Measurements from ENCODE around the gene TRIP12. TPM values are rescaled to one million over a fixed set of nuclear protein-coding genes. Genes with fewer than 3 reads are reported as not detected.

TRIP12 gene
- polyA plus RNA-seq, 1 of the 3 experiments (the other 2 are of a cell fraction), result 30.3 TPM

- Histone ChIP-seq H2AFZ (ENCODE audit: low read depth) (no peak overlapping the region), H3K4me3 (ENCODE audit: low read depth in 2 of 2, low read length in 1 of 2) (no peak overlapping the region), H3K4me1 (ENCODE audit: control insufficient read depth in 1 of 2, insufficient read depth in 2 of 2, low read depth in 1 of 2, low read length in 1 of 2) (peaks cover 3 to 11% of the 10 kb centered on the region in 2 experiments; a peak in 3 of 4 replicates), H4K20me1 (ENCODE audit: insufficient read depth) (peaks cover 55% of the 10 kb centered on the region), H3K9me3 (no peaks in the 10 kb centered on the region), H3K4me2 (no peak overlapping the region), H3F3A (replicated peaks; ENCODE audit: insufficient read depth) (peaks cover 6% of the 10 kb centered on the region), H3K27me3 (ENCODE audit: insufficient read depth) (no peaks in the 10 kb centered on the region), H3K9me2 (no peaks in the 10 kb centered on the region), H3K9ac (no peak overlapping the region), H3K79me2 (ENCODE audit: insufficient read depth) (peaks cover 97% of the 10 kb centered on the region), H3K27ac (ENCODE audit: low read depth in 2 of 2, low read length in 1 of 2) (no peak overlapping the region), H3K36me3 (replicated peaks in 1 of 2; ENCODE audit: control insufficient read depth in 1 of 2, insufficient read depth in 2 of 2, low read length in 1 of 2) (peaks cover 25 to 38% of the 10 kb centered on the region in 2 experiments)
- ChIA-PET CTCF (interaction anchor here (1.3 kb wide), 1 partner anchor 28 kb away, joined by 3 read pairs; no protein-coding TSS in a partner anchor), POLR2A (no interaction called here)
- no peak for TF ChIP-seq GABPA (IDR thresholded peaks at IDR 0.05; ENCODE audit: low read depth)
- no peak for TF ChIP-seq MXI1 (IDR thresholded peaks at IDR 0.05; ENCODE audit: low read depth, low read length)
- no peak for TF ChIP-seq TCF12 (IDR thresholded peaks at IDR 0.05)
- DNase-seq, result no peak
These were observed 60.4 kb downstream of the TRIP12 start for GRCh38 chr2:229861431-229861830.

- Histone ChIP-seq H3K79me2 (ENCODE audit: insufficient read depth) (peaks cover 99% of the 10 kb centered on the region), H3K27me3 (ENCODE audit: insufficient read depth) (no peaks in the 10 kb centered on the region), H3K9me3 (no peaks in the 10 kb centered on the region), H3K36me3 (replicated peaks in 1 of 2; ENCODE audit: control insufficient read depth in 1 of 2, insufficient read depth in 2 of 2, low read length in 1 of 2) (peaks cover 28 to 49% of the 10 kb centered on the region in 2 experiments), H3K27ac (ENCODE audit: low read depth in 2 of 2, low read length in 1 of 2) (no peak overlapping the region), H3K4me3 (ENCODE audit: low read depth in 2 of 2, low read length in 1 of 2) (no peak overlapping the region), H4K20me1 (ENCODE audit: insufficient read depth) (peaks cover 49% of the 10 kb centered on the region), H3F3A (replicated peaks; ENCODE audit: insufficient read depth) (peaks cover 6% of the 10 kb centered on the region), H2AFZ (ENCODE audit: low read depth) (no peak overlapping the region), H3K9me2 (no peaks in the 10 kb centered on the region), H3K4me2 (no peak overlapping the region), H3K4me1 (ENCODE audit: control insufficient read depth in 1 of 2, insufficient read depth in 2 of 2, low read depth in 1 of 2, low read length in 1 of 2) (peaks cover 4 to 11% of the 10 kb centered on the region in 2 experiments; a peak in 3 of 4 replicates), H3K9ac (no peak overlapping the region)
- CTCF ChIA-PET, result interaction anchor here (0.6 kb wide), 1 partner anchor 12 kb away, joined by 3 read pairs; no protein-coding TSS in a partner anchor
- POLR2A ChIA-PET, result no interaction called here
- DNase-seq, result no peak
- WGBS (ENCODE audit: low lambda C conversion rate), result 100% methylated on average over 1 of the region's 1 CpG
- TF ChIP-seq RFX5 (IDR thresholded peaks at IDR 0.05; ENCODE audit: low read length) (no peak), USF2 (IDR thresholded peaks at IDR 0.05; ENCODE audit: borderline replicate concordance, low read depth, low read length) (no peak), MAX (IDR thresholded peaks at IDR 0.05; ENCODE audit: low read depth) (no peak), IRF3 (IDR thresholded peaks at IDR 0.05; ENCODE audit: low read depth, low read length) (no peak), FOXM1 (IDR thresholded peaks at IDR 0.05; ENCODE audit: low read depth) (no peak), TEAD4 (IDR thresholded peaks at IDR 0.05; ENCODE audit: borderline replicate concordance, insufficient read depth) (no peak), RAD21 (IDR thresholded peaks at IDR 0.05; ENCODE audit: low read length) (no peak), FOXJ3 (CRISPR knock-in tag; IDR thresholded peaks at IDR 0.05) (no peak), PBX3 (IDR thresholded peaks at IDR 0.05) (no peak), ZBTB33 (IDR thresholded peaks at IDR 0.05; ENCODE audit: borderline replicate concordance, low read depth) (no peak), YY1 (IDR thresholded peaks at IDR 0.05; ENCODE audit: low read depth) (no peak), POLR2AphosphoS5 (IDR thresholded peaks at IDR 0.05; ENCODE audit: low read depth, low read length) (no peak), REST (IDR thresholded peaks at IDR 0.05; ENCODE audit: low read depth, low read length) (no peak), NRF1 (IDR thresholded peaks at IDR 0.05; ENCODE audit: low read depth, low read length) (no peak), GABPA (IDR thresholded peaks at IDR 0.05; ENCODE audit: low read depth) (no peak), SMC3 (IDR thresholded peaks at IDR 0.05; ENCODE audit: low read depth, low read length) (no peak), CHD2 (IDR thresholded peaks at IDR 0.05; ENCODE audit: low read length, partially characterized antibody) (no peak)
These were observed 61.5 kb downstream of the TRIP12 start for GRCh38 chr2:229860334-229860733.

Measured in SK-N-SH (cell line).